Sigmoid colon (tissue), 7 donors: ENCODE data around the gene HMCN2. TPM values are rescaled to one million over a fixed set of nuclear protein-coding genes. Genes with fewer than 3 reads are reported as not detected.

ENCODE experiments used
- DNase-seq: peaks from one replicate; pipeline ENCODE4 v3.0.0-alpha.2; 2019
- H3K27ac ChIP-seq, 4 donors: fragments of 200-600 bp; sonication (generic); one replicate each; pipeline ENCODE4 v1.5.1; 2016 to 2019; ENCODE audit warnings: mild to moderate bottlenecking in 1 of 4
- H3K27me3 ChIP-seq, 3 donors: fragments of 200-600 bp; sonication (generic); one replicate each; pipeline ENCODE4 v1.5.1; 2019; ENCODE audit warnings: mild to moderate bottlenecking in 1 of 3
- H3K36me3 ChIP-seq, 4 donors: fragments of 200-600 bp; sonication (generic); one replicate each; pipeline ENCODE4 v1.5.1; 2016 to 2019
- H3K4me1 ChIP-seq, 4 donors: fragments of 200-600 bp; sonication (generic); one replicate each; pipeline ENCODE4 v1.5.1; 2017 to 2019
- H3K4me3 ChIP-seq, 4 donors: fragments of 200-600 bp; sonication (generic); one replicate each; pipeline ENCODE4 v1.5.1; 2017 to 2019; ENCODE audit warnings: mild to moderate bottlenecking in 2 of 4, moderate library complexity in 1 of 4
- H3K9me3 ChIP-seq, 4 donors: fragments of 200-600 bp in 3 of 4; sonication (generic) in 3 of 4; one replicate each; pipeline versions ENCODE4 v1.5.1 to v1.6.1; 2013 to 2019
- EP300 ChIP-seq, 4 donors: sonication (generic); formaldehyde crosslinking; IDR thresholded peaks; one replicate each; pipeline ENCODE4 v1.6.1; 2017; ENCODE audit warnings: antibody characterized with exemption in 4 of 4
- POLR2A ChIP-seq, 2 donors: fragments of 450-650 bp; IDR thresholded peaks; one replicate each; pipeline ENCODE4 v1.6.1; 2016; ENCODE audit warnings: antibody characterized with exemption in 2 of 2, mild to moderate bottlenecking in 2 of 2, moderate library complexity in 2 of 2
- POLR2AphosphoS5 ChIP-seq, 4 donors: sonication (generic); formaldehyde crosslinking; IDR thresholded peaks; one replicate each; pipeline ENCODE4 v1.6.1; 2017; ENCODE audit warnings: antibody characterized with exemption in 4 of 4
- WGBS, 2 donors: extraction: QIAGEN DNeasy Blood & Tissue Kit; methylation state at CpG; one replicate each; pipeline ENCODE4 v1.1.7; 2013; 5-methylcytosine and 5-hydroxymethylcytosine counted together
- intact Hi-C: fragments of 100-400 bp; cut with DNase I; formaldehyde crosslinking; loops from one replicate; pipeline ENCODE4 v1.15.1; 2023
- polyA plus RNA-seq, 3 donors: library from polyadenylated mRNA; stranded (reverse); fragments of 200-250 nt; gene quantifications; one replicate each; pipeline ENCODE4 v1.2.3, GENCODE V29; 2013
- total RNA-seq, 4 donors: library from RNA; depleted of rRNA; stranded (reverse); fragments of >200 nt; gene quantifications; one replicate each; pipeline ENCODE4 v1.1.0, GENCODE V29; 2016
- TF ChIP-seq, protein P1 (sequence below), 4 experiments: fragments of 450-650 bp in 3 of 4; fragments of 200-600 bp in 1 of 4; IDR thresholded peaks; one replicate each; pipeline ENCODE4 v1.5.1; 2016 to 2019; ENCODE audit warnings: antibody characterized with exemption in 4 of 4, mild to moderate bottlenecking in 3 of 4, moderate library complexity in 2 of 4
- donor health status: healthy with polysubstance abuse.
- donor health status: Bipolar disorder and iron deficiency.
- donor health status: healthy.

HMCN2 gene
- total and polyA plus RNA-seq, 7 donors: 3.6 to 106 (median 13.2) TPM

DNA sequence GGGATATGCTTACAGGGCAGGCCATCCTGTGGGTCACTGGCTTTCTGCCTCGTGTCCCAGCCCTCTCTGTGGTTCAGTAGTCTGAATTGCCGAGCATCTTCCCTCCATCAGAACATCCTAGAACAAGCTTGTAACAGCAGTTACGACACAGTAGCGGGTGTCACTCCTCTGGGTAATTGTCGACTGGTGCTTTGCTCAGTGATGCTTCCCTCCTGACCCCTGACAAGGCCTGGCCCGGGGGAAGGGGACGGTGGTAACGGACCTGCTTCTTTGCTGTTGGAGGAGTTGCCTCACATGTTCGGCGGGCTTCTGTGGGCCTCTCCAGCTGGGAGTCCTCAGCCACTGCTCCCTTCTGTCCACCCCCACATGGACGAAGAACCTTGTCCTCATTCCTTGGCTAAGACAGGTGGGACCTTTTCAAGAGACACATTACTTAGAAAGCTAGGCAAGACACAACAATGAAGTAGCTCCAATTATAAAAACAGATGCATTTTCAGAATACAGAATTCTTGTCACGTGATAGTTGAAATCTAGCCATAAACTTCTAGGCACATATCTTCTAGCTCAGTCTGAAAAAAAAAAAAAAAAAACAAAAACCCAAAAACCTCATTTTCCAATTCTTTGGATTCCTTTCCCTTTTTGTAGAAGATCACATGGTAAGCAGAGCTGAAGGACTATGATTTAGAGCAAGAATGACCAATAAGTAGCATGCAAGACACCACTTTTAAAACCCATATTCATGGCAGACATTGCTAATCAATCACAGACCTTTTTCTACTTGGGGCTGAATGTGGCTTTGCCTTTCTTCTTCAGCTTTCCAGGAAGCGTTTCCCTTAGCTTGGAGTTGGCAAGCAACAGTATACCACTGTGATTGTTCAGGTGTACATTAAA, 25.0 kb downstream of the HMCN2 start:
- DNase-seq: peak; percentile 96
- H3K27me3 ChIP-seq: no peaks in the 10 kb centered on the region
- H3K4me3 ChIP-seq: no peak overlapping the region
- intact Hi-C loops: no loop called here
- H3K36me3 ChIP-seq: peaks cover 0 to 9% (median 3%) of the 10 kb centered on the region in 4 donors
- H3K27ac ChIP-seq: peak overlapping the region; percentile 52 to 95 (median 74)
- peak; percentile 47 to 77 (median 70) for TF ChIP-seq POLR2AphosphoS5 (IDR thresholded peaks at IDR 0.05)
- TF ChIP-seq, protein P1, sequence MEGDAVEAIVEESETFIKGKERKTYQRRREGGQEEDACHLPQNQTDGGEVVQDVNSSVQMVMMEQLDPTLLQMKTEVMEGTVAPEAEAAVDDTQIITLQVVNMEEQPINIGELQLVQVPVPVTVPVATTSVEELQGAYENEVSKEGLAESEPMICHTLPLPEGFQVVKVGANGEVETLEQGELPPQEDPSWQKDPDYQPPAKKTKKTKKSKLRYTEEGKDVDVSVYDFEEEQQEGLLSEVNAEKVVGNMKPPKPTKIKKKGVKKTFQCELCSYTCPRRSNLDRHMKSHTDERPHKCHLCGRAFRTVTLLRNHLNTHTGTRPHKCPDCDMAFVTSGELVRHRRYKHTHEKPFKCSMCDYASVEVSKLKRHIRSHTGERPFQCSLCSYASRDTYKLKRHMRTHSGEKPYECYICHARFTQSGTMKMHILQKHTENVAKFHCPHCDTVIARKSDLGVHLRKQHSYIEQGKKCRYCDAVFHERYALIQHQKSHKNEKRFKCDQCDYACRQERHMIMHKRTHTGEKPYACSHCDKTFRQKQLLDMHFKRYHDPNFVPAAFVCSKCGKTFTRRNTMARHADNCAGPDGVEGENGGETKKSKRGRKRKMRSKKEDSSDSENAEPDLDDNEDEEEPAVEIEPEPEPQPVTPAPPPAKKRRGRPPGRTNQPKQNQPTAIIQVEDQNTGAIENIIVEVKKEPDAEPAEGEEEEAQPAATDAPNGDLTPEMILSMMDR (IDR thresholded peaks at IDR 0.05): no peak
- no peaks in the 10 kb centered on the region for H3K9me3 ChIP-seq
- 69 to 76% methylated on average over 13 of the region's 13 CpGs for WGBS, 2 donors
- peaks cover 0 to 64% (median 48%) of the 10 kb centered on the region in 4 donors for H3K4me1 ChIP-seq

DNA sequence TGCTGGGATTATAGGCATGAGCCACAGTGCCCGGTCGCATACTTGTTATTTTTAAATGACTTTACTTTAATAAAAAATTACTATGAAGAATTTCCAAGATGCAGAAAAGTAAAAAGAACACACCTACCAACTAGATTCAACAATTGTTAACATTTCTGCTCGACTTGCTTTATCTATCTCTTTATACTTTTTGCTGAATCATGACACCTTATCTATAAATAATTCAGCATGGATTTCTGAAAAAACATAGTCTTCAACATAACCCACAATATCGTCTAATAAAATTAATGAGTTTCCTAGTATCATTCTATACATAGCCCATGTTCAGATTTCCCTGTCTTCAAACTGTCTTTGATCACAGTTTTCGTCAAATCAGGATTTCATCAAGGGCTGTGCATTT, 25.9 kb downstream of the HMCN2 start:
- H3K36me3 ChIP-seq: peaks cover 0 to 10% (median under 1%) of the 10 kb centered on the region in 4 donors
- no peaks in the 10 kb centered on the region for H3K27me3 ChIP-seq
- intact Hi-C loops: no loop called here
- H3K27ac ChIP-seq: peak overlapping the region; percentile 17 to 95 (median 74)
- peaks cover 0 to 55% (median 41%) of the 10 kb centered on the region in 4 donors for H3K4me1 ChIP-seq
- H3K4me3 ChIP-seq: no peak overlapping the region
- WGBS, 2 donors: 67 to 68% methylated on average over 5 of the region's 5 CpGs
- no peaks in the 10 kb centered on the region for H3K9me3 ChIP-seq
- DNase-seq: no peak
- TF ChIP-seq, protein P1 (IDR thresholded peaks at IDR 0.05): no peak
- TF ChIP-seq POLR2AphosphoS5 (IDR thresholded peaks at IDR 0.05) (no peak), POLR2A (IDR thresholded peaks at IDR 0.05) (no peak), EP300 (IDR thresholded peaks at IDR 0.05) (no peak)

DNA sequence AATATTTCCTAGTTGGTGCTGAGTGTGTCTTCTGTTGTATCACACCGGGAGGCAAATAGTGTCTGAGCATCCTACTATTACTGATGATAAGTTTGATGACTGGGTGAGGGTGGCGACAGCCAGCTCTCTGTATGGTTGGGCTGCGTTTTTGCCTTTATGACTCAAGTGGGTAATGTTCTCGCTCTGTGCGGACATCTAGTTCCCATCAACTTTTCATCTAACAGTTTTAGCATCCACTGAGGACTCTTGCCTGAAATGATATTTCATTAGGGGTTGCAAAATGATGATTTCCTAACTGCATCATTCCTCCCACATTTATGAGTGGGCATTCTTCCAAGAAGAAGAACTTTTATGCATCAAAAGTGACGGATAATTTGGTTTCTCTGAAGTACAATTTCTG, 26.5 kb downstream of the HMCN2 start:
- H3K27me3 ChIP-seq: no peaks in the 10 kb centered on the region
- intact Hi-C loops: no loop called here
- peak overlapping the region; percentile 17 to 95 (median 74) for H3K27ac ChIP-seq
- peak; percentile 84 for DNase-seq
- H3K4me3 ChIP-seq: no peak overlapping the region
- H3K4me1 ChIP-seq: peaks cover 0 to 53% (median 36%) of the 10 kb centered on the region in 4 donors
- WGBS, 2 donors: 64 to 83% methylated on average over 6 of the region's 6 CpGs
- peaks cover 0 to 15% (median 0%) of the 10 kb centered on the region in 4 donors for H3K36me3 ChIP-seq
- TF ChIP-seq EP300 (IDR thresholded peaks at IDR 0.05) (peak in 3 of 4 donors; percentile 39 to 78 (median 73)), POLR2A (IDR thresholded peaks at IDR 0.05) (no peak), POLR2AphosphoS5 (IDR thresholded peaks at IDR 0.05) (peak; percentile 56 to 76 (median 68))
- TF ChIP-seq, protein P1 (IDR thresholded peaks at IDR 0.05): no peak
- H3K9me3 ChIP-seq: no peaks in the 10 kb centered on the region

DNA sequence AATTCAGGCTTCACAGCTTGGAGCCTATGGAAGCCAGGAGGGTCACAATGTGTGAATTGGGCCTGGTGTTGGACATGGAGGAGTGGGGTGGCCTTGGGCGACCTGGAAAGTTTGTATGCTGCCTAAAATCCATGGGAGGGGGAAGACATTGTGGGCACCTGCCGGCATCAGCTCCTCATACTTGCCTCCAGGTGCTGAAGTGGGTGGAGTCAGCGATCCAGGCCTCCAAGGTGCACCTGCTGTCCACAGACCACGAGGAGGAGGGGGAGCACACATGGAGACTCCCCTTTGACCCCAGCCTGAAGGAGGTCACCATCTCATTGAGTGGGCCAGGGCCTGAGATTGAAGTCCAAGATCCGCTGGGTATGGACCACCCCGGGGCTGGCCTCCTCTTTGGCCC, 29.1 kb downstream of the HMCN2 start:
- H3K27me3 ChIP-seq: no peaks in the 10 kb centered on the region
- H3K27ac ChIP-seq: peak overlapping the region in 2 of 4 donors; percentile 13 to 95
- DNase-seq: no peak
- no peak for TF ChIP-seq POLR2A (IDR thresholded peaks at IDR 0.05)
- TF ChIP-seq POLR2AphosphoS5 (IDR thresholded peaks at IDR 0.05): no peak
- TF ChIP-seq, protein P1 (IDR thresholded peaks at IDR 0.05): no peak
- no peak for TF ChIP-seq EP300 (IDR thresholded peaks at IDR 0.05)
- H3K4me1 ChIP-seq: peaks cover 0 to 37% (median 15%) of the 10 kb centered on the region in 4 donors
- no peak overlapping the region for H3K4me3 ChIP-seq
- WGBS, 2 donors: 55 to 82% methylated on average over 6 of the region's 6 CpGs
- peaks cover 0 to 24% (median 2%) of the 10 kb centered on the region in 4 donors for H3K36me3 ChIP-seq
- no peaks in the 10 kb centered on the region for H3K9me3 ChIP-seq
- intact Hi-C loops: no loop called here
